ENCODE results near the gene ASZ1.

Gene ASZ1

GRCh38 chr7:117320523-117320922, 106.8 kb downstream of the ASZ1 start:
- no peak for TF ChIP-seq CTCF (IDR thresholded peaks at IDR 0.05; ENCODE audit: borderline replicate concordance, control extremely low read depth, extremely low read depth, insufficient read depth, missing control alignments)
- in situ Hi-C loops (cut with MboI; ENCODE audit: low sequenced_read_pairs, unreplicated experiment): no loop called here
- no peak for DNase-seq (ENCODE audit: low spot score)

- in situ Hi-C loops (cut with MboI; ENCODE audit: low sequenced_read_pairs, unreplicated experiment): no loop called here
- DNase-seq (ENCODE audit: low spot score): no peak
- TF ChIP-seq CTCF (IDR thresholded peaks at IDR 0.05; ENCODE audit: borderline replicate concordance, control extremely low read depth, extremely low read depth, insufficient read depth, missing control alignments): no peak
These were observed 108.1 kb downstream of the ASZ1 start for GRCh38 chr7:117319181-117319580.

- in situ Hi-C loops (cut with MboI; ENCODE audit: low sequenced_read_pairs, unreplicated experiment): no loop called here
- no peak for DNase-seq (ENCODE audit: low spot score)
- TF ChIP-seq CTCF (IDR thresholded peaks at IDR 0.05; ENCODE audit: borderline replicate concordance, control extremely low read depth, extremely low read depth, insufficient read depth, missing control alignments): no peak
These were observed 113.7 kb downstream of the ASZ1 start for GRCh38 chr7:117313582-117313981.
